Renal cortical epithelial cell (primary cell): ENCODE data around the gene HGS. TPM values are rescaled to one million over a fixed set of nuclear protein-coding genes. Genes with fewer than 3 reads are reported as not detected.
A peak's percentile ranks its signal among the peaks of the same experiment; 100 is the strongest.

Experiments used
- DNase-seq: peaks from one replicate; pipeline ENCODE4 v3.0.0-alpha.2; 2011; ENCODE audit warnings: low read depth
- total RNA-seq: library from RNA; depleted of rRNA; stranded (reverse); fragments of >200 nt; gene quantifications from 2 replicates; pipeline ENCODE4 v1.2.3, GENCODE V29; 2014

The HGS gene
- total RNA-seq, 1 donor from 2014 or later = 110 TPM

DNA sequence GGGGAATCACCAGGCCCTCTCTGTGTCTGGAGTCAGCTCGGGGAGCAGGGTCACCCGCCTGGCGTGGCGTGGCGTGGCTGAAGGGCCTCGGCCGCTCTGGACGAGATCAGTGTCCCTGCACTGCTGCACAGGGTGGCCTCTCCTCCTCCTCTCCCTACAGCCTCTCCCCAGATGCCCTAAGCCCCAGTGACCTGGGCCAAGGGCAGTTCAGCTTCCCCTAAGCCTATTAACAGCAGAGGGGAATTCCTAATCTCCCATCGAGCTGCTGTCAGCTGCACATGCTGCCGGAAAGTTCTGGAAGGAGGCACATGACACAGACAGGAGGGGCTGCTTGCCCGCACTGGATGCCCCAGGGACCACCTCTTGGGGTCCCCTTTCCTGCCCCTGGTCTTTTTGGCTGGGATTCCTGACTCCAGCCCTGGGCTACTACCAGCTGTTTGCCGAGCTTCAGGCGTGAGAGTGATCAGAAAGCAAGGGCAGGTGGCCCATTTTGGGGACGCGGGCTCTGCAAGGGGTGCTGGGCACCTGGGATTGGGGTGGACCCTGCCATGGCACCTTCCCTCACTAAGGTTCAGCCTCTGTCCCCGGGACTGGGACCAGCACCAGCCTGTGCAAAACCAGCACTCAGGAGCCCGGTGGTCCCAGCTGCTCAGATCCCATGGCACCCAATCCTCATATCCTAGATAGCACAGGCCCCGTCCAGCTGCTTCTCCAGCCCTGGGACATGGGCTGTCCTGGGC lies 28.3 kb upstream of the HGS start:
- no peak for DNase-seq

DNA sequence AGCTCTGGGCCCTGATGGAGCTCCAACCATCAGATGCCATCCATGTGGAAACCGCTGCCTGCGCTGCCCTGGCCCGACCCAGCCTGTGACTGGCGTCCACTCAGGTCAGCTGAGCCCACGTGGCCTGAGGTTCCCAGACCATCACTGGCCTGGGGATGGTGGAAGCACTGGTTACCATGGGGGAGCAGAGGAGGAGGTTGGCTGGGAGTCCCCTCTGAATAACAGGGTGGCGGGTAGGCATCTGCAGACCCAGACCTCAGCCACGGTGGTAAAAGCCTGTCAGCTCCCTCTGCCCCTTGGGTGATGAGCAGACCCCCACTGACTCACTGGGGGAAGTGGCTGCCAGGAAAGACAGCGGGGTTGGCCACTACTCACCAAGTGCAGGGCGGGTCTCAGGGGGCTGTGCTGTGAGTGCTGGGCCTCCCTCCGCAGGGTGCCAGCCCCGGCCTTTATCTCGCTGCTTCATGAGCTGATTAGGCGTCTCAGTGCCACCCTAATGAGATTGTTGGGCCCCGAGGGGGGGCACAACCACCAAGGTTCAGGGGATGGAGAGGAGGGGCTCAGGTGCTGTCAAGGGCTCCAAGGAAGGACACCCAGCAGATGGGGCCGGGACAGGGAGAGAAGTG lies 27.6 kb upstream of the HGS start, which contains the start of gene PDE6G:
Gene PDE6G, minus strand, starts transcription at position 425 of the 626 bp plus-strand sequence. CDS start 3,237 bp downstream, outside the sequence.
- no peak for DNase-seq

DNA sequence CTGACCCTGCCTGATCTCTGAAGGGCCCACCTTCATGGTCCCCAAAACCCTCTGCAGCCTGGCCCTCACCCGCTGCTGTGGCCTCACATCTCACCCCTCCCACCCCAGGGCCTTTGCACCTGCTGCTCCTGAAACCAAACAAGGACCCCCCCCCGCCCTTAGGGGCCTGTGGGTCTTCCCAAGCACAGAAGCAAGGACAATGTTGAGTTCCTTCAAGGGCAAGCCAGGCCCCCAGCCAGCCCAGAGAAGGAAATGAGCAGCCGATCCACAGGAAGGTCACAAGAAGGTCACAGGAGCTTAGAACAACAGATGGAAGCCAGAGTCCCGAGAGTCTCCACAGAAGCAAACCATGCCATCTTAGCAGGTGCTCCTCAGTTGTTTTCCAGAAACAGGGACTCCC lies 27.0 kb upstream of the HGS start:
- DNase-seq = no peak

DNA sequence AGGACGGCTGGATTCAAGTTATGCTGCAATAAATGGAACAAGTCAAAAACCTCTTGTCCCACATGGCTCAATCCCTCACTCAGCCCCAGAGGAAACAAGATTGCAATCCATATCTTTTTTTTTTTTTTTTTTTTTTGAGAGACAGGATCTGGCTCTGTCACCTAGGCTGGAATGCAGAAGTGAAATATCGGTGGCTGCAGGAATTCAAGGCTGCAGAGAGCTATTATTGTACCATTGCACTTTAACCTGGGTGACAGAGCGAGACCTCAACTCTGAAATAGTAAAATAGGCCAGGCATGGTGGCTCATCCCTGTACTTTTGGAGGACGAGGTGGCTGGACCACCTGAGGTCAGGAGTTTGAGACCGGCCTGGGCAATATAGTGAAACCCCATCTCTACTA lies 24.8 kb upstream of the HGS start:
- DNase-seq = no peak

DNA sequence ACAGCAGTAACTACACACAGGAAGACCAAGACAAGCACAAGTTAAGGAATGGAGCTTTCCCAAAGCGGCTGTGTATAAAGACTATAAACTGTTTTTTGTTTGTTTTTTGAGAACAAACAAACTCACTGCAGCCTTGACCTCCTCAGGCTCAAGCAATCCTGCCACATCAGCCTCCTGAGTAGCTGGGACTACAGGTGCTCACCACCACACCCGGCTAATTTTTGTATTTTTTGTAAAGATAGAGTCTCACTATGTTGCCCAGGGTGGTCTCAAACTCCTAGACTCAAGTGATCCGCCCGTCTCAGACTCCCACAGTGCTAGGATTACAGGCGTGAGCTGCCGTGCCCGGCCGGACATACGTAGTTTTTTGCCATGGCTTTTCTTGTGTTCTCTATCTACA lies 23.4 kb upstream of the HGS start:
- DNase-seq = no peak

DNA sequence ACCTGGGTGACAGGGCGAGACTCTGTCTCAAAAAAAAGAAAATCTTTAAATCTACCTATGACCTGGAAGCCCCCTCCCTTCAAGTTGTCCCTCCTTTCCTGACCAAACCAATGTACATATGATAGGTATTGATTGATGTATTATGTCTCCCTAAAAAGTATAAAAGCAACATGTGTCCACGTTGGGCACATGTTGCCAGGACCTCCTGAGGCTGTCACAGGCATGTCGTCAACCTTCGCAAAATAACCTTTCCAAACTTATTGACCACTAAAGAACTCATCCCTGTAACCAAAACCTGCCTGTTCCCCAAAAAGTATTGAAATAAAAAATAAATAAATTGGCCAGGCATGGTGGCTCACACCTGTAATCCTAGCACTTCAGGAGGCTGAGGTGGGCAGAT lies 21.8 kb upstream of the HGS start:
- no peak for DNase-seq

DNA sequence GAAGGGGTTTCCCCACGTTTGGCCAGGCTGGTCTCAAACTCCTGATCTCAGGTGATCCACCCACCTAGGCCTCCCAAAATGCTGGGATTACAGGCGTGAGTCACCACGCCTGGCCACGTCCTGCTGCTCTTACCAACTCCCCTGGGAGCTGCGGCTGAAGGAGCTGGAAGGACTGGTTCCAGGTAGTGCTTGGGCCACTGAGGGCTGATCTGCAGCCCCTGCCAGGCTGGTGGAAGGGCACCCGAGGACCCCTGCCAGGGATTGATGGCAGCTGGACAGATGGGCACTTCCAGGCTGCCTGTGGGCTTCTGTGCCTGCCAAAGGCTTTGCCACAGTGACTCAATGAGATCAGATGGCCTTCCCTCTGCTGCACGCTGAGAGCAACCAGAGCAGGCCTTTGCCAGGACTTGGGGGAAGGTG lies 19.8 kb upstream of the HGS start:
- DNase-seq = no peak

DNA sequence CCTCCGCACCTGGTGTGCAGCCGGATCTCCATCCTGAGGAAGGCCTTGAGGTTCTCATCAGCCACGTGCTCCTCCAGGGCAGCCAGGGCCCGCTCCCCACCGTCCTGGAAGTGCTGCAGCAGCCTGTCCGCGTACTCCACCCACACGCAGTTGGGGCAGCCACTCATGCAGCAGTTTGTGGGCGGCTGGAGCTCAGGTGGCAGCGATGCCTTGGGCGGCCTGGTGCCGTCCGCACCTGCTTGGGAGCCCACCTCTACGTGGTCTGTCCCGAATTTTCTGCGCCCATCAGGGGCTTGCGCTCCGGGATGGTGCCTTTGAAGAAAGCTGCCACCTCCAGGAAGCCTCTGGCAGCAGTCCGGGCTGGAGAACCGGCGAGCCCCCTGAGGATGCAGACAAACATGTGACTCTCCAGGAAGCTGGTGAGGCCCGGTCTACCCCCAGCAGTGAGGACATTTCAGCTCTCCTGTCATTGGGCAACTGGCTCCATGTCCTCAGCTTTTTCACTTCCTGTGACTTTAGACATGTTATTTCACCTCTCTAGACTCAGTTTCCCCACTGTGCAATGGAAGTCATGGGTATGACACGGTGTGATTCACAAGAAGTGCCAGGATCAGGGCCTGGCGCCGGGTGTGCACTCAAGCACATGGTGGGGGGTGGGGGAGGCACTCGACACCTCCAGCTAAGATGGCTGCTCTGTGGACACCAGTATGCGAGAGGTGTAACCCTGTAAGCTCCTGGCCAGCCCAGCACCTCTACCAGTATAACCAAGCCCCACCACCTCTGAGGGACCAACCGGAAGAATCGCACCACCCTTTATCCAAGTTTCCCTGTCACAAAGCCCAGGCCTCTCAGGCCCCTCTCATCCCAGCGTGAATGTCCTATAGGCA lies 18.4 kb upstream of the HGS start:
- DNase-seq = no peak

DNA sequence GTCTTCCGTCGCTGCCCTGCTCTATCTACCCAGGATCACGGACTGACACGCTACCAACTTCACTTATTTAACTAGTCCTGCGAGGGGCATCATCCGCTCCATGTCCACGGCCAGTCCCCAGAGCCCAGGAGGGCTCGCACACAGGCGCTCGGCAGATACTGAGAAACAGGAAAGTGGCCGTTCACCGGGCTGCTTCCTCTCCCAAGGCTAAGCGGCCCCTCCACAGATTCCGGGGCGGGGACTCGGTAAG lies 17.8 kb upstream of the HGS start:
- no peak for DNase-seq

DNA sequence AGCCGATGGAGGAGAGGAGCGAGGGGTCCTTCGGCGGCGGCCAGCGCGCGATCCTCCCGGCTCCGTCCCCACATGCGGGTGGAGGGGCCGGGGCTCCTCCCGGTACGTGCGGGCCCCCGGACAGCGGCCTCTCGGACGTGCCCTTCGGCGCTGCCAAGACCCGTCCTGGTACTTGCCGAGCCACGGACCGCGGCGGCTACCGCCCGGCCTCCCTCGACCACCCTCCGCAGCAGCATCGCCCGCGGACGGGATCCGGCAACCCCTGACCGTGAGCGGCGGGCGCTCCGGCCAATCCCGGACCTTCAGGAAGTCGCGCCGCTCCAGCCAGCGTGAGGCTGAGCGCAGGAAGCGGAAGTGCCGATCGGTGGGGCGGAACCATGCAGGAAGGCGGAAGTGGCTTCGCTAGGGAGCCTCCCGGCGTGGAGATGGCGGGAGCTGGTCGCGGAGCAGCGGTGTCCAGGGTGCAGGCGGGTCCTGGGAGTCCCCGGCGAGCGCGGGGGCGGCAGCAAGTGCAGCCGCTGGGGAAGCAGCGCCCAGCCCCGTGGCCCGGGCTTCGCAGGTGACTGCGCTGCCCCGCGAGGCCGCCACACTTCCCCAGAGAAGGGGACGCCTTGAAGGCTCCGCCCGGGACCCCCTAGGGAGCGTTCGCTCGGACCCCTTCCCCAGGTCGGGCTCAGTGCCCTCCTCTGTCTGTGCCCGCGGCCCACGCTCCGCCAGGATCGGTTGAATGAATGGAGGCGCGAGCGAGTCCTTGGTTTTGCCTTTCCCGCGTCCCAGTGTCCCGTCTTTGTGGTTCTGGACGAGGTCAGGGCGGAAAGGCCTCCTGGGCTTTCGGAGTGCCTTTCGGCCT lies 17.2 kb upstream of the HGS start, which contains the start of the genes CCDC137 and OXLD1:
Gene CCDC137, plus strand, starts transcription at position 396 of the 850 bp plus-strand sequence. Its CDS starts 30 bp downstream, at position 426.
Gene OXLD1, minus strand, starts transcription at position 264 of the 850 bp plus-strand sequence. Its CDS starts 28 bp downstream, at position 236.
- peak; percentile 90 for DNase-seq

DNA sequence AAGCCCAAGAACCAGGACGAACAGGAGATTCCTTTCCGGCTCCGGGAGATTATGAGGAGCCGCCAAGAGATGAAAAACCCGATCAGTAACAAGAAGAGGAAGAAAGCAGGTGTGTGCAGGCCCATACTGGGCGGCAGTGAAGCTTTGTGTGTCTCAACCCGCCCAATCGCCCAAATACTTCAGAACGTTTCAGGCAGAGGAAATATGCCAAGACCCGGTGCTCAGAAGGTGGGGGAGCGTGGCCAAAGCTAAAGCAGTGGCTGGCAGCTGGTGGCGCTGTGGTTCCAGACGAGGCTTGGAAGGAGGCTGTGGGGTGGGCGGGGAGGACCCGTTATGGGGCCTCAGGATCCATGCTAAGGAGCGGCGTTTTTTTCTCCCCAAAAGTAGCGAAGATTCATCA lies 16.1 kb upstream of the HGS start:
- no peak for DNase-seq

DNA sequence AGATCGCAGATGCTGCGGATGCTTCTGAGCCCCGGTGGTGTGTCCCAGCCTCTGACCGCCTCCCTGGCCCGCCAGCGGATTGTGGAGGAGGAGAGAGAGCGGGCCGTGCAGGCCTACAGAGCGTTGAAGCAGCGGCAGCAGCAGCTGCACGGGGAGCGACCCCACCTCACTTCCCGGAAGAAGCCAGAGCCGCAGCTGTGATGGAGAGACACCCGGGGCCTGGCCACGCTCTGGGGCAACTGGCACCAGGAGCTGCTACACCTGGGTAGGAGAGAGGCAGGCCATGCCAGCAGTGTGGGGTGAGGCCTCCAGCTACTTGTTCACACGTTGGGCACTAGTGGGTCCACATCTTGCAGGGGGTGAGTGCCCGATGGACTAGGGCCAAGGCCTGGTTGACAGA lies 11.3 kb upstream of the HGS start:
- DNase-seq = no peak

DNA sequence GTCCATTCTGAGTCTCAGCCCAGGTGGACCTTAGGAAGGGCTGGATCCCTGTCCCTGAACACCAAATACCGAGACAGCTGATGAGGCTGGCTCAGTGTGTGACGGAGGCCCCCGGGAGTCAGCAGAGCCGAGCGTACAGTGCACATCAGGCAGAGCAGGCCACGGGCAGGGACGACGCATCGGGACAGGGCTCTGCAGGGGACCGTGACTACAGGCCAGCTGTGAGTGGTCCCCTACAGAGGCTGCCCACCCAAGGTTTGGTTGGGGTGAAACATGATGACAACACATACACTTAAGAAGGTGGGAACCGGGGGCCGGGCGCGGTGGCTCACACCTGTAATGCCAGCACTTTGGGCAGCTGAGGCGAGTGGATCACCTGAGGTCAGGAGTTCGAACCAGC lies 10.9 kb upstream of the HGS start:
- no peak for DNase-seq

DNA sequence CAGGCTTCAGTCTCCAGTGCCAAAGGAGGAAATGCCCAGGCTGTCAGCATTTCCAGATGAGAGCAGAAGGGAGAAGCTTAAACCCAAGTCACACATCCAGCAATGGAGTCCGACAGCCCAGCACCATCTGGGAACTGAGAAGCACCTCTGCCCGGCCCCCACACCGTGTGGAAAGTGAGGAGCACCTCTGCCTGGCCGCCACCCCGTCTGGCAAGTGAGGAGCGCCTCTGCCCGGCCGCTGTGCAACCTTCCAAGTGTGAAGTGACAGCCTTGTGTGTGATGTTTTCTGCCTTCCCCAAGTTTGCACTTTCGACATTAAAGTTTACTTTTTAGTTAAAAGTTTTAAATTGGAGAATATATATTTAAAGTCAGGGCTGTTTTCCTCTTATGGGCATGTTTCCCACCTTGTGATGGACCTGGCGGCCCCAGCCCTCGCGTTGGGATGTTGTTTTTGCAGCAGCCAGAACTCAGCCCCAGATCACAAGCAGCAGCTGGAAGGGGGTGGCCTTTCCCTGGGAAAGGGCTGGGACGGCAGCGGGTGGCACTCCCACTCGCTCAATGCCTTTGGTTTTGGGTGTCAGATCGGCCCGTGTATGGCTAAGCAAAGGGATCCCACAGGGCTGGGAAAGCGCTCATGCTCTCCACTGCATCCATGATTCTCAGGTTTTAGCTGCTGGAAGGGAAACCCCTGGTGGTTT lies 10.1 kb upstream of the HGS start:
- no peak for DNase-seq

DNA sequence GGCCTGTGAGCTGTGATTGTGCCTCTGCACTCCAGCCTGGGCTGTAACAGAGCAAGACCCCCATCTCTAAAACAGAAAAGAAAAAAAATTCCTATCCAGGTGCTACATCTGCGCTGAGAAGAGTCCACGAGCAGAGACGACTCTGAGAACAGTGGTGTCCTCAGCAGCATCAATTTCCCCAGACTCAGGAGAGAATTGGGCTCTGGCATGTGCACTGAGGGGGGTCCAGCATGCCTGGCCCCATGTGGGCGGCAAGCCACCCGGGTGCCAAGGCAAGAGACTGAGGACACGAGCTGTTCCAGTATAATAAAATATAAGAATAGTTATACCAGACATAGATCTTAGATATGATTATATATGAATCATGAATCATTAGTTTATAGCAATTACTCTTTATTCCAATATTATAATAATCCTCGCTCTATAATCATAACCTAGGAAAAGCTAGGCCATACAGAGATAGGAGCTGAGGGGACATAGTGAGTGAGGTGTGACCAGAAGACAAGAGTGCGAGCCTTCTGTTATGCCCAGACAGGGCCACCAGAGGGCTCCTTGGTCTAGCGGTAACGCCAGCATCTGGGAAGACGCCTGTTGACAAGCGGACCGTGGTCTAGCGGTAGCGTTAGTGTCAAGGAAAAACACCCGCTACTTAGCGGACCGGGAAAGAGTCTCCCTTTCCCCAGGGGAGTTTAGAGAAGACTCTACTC lies 8.1 kb upstream of the HGS start:
- peak; percentile 42 for DNase-seq

DNA sequence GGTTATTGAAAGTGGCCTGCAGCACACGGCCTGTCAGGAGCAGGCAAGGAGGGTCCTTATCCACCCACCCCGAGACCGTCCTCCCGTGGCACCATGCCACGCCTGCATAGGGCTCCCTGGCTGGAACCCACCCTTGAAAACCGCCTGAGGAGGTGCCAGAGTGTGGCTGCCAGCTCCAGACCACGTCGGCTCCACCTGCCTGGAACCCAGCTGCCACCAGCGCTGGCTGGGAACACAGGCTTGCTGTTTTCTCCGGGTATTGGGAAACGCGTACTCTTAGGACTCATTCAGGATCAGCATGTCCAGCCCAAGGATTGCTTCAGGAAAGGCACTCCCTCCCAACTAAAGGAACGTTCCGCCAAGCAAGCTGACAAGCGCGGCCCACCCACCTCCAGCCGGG lies 6.9 kb upstream of the HGS start:
- no peak for DNase-seq

DNA sequence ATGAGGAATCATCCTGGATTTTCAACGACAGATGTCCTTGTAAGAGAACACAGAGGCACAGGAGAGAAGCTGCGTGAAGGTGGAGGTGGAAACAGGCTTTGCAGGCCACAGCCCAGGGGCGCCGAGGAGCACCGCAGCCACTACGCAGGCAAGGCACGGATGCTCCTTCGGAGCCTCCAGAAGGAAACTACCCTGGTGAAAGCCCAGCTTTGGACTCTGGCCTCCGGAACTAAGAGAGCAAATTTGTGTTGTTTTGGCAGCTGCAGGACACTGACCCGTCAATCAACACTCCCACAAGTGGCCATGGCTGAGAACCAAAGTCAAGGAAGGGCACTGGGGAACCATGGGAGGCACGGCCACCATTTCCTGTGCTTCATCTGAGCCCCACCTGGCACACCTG lies 3.7 kb upstream of the HGS start:
- DNase-seq = no peak

DNA sequence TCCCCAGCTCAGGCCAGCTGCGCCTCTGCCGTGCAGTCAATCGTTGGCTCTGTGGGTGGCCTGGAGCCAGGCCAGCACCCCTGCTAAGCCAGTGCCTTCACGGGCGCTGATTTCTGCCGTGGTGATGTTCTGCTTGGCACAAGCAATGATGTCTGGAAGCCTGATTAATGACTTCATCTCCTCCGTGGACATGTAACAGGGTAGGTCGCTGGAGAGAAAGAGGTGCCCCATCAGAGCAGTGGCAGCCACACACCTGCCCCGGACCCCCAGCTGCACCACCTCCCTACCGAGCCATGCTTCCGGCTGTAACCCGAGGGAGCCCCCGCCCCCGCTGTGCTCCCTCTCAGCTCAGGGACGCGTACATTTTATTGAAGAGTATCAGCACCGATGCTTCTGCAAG lies 2.1 kb upstream of the HGS start:
- peak; percentile 79 for DNase-seq

DNA sequence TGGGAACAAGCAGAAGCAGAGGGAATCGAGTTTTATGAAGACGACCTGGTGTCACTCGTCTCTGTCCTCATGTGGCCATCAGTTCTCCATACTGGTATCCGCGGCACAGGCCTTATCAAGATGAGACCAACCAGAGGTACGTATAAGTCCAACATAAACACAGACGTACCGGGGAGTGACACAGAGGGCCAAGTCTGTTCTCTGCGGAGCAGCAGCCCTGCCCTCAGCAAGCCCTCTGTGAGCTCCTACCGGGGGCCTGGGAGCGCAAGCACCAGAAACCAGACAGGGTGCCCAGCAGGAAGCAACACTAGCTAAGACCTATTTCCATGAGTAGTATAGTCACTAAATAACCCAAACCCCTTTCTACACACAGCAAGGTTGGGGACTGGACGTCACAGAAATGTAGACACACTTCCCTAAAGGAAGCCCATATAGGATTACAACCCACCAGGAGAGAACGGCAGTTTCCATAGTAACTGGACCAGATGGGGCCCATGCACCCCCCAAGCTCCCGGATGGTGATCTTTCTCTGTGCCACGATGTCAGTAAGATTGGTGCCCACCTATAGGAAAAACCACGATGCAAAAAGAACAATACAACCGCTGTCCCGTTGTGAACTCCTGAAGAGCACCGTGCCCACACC lies 1.1 kb upstream of the HGS start:
- no peak for DNase-seq

DNA sequence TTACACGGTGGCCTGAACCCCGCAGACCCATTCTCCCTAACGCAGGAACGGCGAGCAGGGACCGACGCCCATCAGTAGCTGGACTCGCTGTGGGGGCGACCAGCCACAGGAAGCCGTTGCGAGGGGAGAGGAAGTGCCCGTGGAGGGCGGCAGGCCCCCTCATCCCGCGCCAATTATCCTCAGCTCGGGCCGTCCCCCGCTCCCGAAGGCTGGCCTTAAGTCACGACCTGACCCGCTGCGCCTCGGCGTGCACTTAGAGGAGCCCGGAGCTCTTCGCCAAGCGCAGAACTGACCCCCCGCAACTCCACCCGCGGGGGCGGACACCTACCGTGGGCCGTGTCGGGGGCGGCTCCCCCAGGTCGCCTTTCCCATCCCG lies 615 bp upstream of the HGS start:
- DNase-seq = no peak
